WERI-Rb-1 (cell line): ENCODE results near the gene NECTIN1.

Source experiments
- DNase-seq: peaks from one replicate; pipeline ENCODE4 v3.0.0-alpha.2; 2020
- H3K27ac ChIP-seq: fragments of 250-450 bp; sonication (Bioruptor Pico); 2 replicates; pipeline ENCODE4 v1.5.1; 2020; ENCODE audit warnings: mild to moderate bottlenecking, moderate library complexity
- H3K27me3 ChIP-seq: fragments of 250-450 bp; sonication (Bioruptor Pico); 2 replicates; pipeline ENCODE4 v1.5.1; 2021; ENCODE audit warnings: mild to moderate bottlenecking, low read depth, moderate library complexity; ENCODE audit not compliant: insufficient read depth, severe bottlenecking
- H3K36me3 ChIP-seq: fragments of 250-450 bp; sonication (Bioruptor Pico); 2 replicates; pipeline ENCODE4 v1.5.1; 2020; ENCODE audit warnings: mild to moderate bottlenecking, moderate library complexity
- H3K4me3 ChIP-seq: 2 replicates; pipeline ENCODE4 v1.5.1; 2011; ENCODE audit warnings: low read depth, mild to moderate bottlenecking, control low read depth, low read length
- H3K9me3 ChIP-seq: fragments of 250-450 bp; sonication (Bioruptor Pico); 2 replicates; pipeline ENCODE4 v1.5.1; 2021; ENCODE audit warnings: mild to moderate bottlenecking, moderate library complexity; ENCODE audit not compliant: severe bottlenecking
- CTCF ChIP-seq: IDR thresholded peaks from 2 replicates; pipeline ENCODE4 v1.5.1; 2011; ENCODE audit warnings: low read depth, mild to moderate bottlenecking, control low read depth, inconsistent platforms, low read length

Gene NECTIN1

GRCh38 chr11:119723243-119723951 is 5.6 kb downstream of the NECTIN1 start:
- Histone ChIP-seq H3K27me3 (no peaks in the 10 kb centered on the region), H3K9me3 (no peaks in the 10 kb centered on the region), H3K36me3 (peaks cover 22% of the 10 kb centered on the region), H3K27ac (peak overlapping the region; percentile 52), H3K4me3 (no peak overlapping the region)
- DNase-seq, result peak; percentile 39
- no peak for TF ChIP-seq CTCF

GRCh38 chr11:119722281-119722794 is 6.7 kb downstream of the NECTIN1 start:
- no peak overlapping the region for H3K4me3 ChIP-seq
- peak overlapping the region; percentile 57 for H3K27ac ChIP-seq
- peak; percentile 82 for DNase-seq
- no peaks in the 10 kb centered on the region for H3K9me3 ChIP-seq
- no peaks in the 10 kb centered on the region for H3K27me3 ChIP-seq
- H3K36me3 ChIP-seq, result peaks cover 22% of the 10 kb centered on the region
- 0 out of 2 replicates have a peak, but pooled peaks have one; percentile 1 for TF ChIP-seq CTCF

GRCh38 chr11:119721129-119722120 is 7.6 kb downstream of the NECTIN1 start:
- DNase-seq, result peak; percentile 49

GRCh38 chr11:119720311-119720913 is 8.6 kb downstream of the NECTIN1 start:
- Histone ChIP-seq H3K27me3 (no peaks in the 10 kb centered on the region), H3K9me3 (no peaks in the 10 kb centered on the region), H3K36me3 (peaks cover 11% of the 10 kb centered on the region), H3K27ac (no peak overlapping the region), H3K4me3 (no peak overlapping the region)
- DNase-seq, result no peak
- no peak for TF ChIP-seq CTCF

More at GRCh38 chr11:119721129-119722120, 7.6 kb downstream of the NECTIN1 start:
- no peaks in the 10 kb centered on the region for H3K27me3 ChIP-seq
- peaks cover 19% of the 10 kb centered on the region for H3K36me3 ChIP-seq
- H3K4me3 ChIP-seq, result no peak overlapping the region
- TF ChIP-seq CTCF, result peak; percentile 68
- H3K9me3 ChIP-seq, result no peaks in the 10 kb centered on the region
- peak overlapping the region; percentile 57 for H3K27ac ChIP-seq

DNA sequence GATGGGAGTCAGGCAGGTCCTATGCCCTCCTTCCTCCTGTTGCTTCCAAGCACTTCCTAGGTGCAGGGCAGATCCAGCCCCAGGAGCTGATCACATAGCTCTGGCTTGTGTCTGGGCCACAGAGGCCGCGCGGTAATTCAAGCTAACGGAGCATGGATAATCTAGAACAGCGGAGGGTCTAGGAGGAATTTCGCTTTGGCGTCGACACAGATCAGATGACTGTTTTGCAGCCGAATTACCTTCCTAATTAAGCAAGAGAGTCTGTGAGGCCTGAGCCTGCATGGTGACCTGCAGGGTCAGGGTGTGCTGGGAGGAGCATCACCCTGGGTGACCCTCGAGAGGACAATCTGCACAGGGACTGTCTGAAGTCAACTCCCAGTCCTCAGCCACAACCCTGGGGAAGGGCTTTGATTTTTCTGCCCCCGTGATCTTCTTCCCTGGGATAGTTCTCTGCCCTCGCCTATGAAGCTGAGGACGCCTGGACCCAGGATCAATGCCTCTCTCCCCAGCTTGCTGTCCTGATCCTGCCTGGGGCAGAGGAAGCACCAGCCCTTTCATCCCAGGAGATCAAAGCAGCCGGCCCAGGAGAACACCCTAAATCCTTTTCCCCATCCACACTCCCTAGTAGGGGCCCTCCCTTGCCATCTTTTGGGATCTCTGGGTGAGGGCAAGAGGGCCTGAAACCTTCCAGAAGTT is 11.0 kb downstream of the NECTIN1 start:
- Histone ChIP-seq H3K4me3 (peak overlapping the region; percentile 2; the same call in 1 of the 2 replicates), H3K36me3 (peaks cover 11% of the 10 kb centered on the region), H3K9me3 (no peaks in the 10 kb centered on the region), H3K27me3 (no peaks in the 10 kb centered on the region), H3K27ac (peak overlapping the region; percentile 68)
- DNase-seq, result peak; percentile 67
- no peak for TF ChIP-seq CTCF
